ENCODE measurements around the gene FAM98C.

The FAM98C gene

DNA sequence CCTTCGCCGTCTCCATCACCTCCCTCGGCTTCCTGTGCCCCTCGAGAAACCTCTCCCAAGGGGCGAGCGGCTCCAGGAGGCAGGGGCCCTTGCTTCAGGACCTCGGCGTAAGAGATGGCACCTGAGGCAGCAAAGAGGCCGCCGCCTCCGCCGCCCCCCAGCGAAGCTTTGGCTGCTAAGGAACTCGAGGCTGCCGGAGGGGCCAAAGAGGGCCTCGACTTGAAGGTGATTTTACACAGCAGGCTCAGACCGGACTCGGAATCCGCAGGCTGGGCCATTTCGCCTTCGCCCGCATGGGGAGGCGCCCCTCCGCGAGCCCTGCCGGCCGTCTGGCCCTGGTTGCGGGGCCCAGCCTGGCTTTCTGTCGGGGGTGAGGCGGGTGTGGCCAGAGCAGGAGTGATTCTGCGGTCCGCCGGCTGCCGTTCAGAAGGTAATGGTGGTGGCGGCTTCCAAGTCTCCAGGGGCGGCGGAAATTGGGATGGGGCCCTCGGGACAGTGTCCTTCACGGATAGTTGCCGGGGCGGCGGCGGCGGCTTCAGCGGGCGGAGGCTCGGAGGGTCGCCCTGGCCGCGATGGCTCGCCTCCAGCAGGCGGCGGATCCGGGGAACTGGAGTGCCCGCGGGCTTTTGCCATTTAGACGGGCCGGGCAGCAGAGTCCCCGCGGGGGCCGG is 16.5 kb upstream of the FAM98C start:
- Histone ChIP-seq H3K9me3 (no peaks in the 10 kb centered on the region), H3K4me3 (ENCODE audit: low read depth in 1 of 2, low read length in 1 of 2) (peak overlapping the region; percentile 52 to 66), H3K4me1 (ENCODE audit: control insufficient read depth in 1 of 2, insufficient read depth in 1 of 2, low read depth in 1 of 2, low read length in 1 of 2) (peaks cover 24 to 26% of the 10 kb centered on the region in 2 experiments), H3K36me3 (peaks cover 41% of the 10 kb centered on the region), H3K27me3 (peaks cover 68% of the 10 kb centered on the region), H3K27ac (no peak overlapping the region)
- TF ChIP-seq, protein P1, sequence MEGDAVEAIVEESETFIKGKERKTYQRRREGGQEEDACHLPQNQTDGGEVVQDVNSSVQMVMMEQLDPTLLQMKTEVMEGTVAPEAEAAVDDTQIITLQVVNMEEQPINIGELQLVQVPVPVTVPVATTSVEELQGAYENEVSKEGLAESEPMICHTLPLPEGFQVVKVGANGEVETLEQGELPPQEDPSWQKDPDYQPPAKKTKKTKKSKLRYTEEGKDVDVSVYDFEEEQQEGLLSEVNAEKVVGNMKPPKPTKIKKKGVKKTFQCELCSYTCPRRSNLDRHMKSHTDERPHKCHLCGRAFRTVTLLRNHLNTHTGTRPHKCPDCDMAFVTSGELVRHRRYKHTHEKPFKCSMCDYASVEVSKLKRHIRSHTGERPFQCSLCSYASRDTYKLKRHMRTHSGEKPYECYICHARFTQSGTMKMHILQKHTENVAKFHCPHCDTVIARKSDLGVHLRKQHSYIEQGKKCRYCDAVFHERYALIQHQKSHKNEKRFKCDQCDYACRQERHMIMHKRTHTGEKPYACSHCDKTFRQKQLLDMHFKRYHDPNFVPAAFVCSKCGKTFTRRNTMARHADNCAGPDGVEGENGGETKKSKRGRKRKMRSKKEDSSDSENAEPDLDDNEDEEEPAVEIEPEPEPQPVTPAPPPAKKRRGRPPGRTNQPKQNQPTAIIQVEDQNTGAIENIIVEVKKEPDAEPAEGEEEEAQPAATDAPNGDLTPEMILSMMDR (IDR thresholded peaks at IDR 0.05): no peak

DNA sequence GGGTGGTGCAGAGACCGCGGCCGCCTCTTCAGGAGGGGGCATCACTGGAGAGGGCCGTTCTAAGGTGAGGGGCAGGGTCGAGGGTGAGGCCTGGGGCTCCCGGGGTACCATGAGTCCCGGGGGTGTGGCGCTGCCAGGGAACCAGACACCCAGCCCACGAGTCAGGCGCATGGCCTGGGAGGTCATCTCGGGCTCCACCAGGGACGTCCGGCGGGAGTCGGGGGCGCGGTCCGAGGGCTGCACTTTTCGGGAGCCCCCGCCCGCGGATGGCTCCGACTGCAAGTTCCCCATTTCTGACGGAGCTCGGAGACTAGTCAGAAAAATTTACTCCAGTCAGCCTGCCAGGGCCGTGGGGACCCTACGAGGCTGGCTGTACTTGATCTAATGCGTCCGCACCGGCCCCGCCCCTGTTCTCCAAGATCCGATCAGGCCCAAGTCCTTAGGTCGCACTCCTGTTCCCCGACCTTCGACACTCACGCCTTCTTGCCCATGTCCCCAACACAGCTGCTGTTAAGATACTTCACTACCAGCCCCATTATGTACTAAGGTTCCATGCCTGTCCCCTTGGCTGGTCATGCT is 15.8 kb upstream of the FAM98C start:
- Histone ChIP-seq H3K27ac (peak overlapping the region; percentile 59), H3K4me3 (ENCODE audit: low read depth in 1 of 2, low read length in 1 of 2) (peak overlapping the region; percentile 52 to 66), H3K9me3 (no peaks in the 10 kb centered on the region), H3K4me1 (ENCODE audit: control insufficient read depth in 1 of 2, insufficient read depth in 1 of 2, low read depth in 1 of 2, low read length in 1 of 2) (peaks cover 24 to 26% of the 10 kb centered on the region in 2 experiments), H3K27me3 (peaks cover 74% of the 10 kb centered on the region), H3K36me3 (peaks cover 35% of the 10 kb centered on the region)
- TF ChIP-seq, protein P1 (IDR thresholded peaks at IDR 0.05): no peak

DNA sequence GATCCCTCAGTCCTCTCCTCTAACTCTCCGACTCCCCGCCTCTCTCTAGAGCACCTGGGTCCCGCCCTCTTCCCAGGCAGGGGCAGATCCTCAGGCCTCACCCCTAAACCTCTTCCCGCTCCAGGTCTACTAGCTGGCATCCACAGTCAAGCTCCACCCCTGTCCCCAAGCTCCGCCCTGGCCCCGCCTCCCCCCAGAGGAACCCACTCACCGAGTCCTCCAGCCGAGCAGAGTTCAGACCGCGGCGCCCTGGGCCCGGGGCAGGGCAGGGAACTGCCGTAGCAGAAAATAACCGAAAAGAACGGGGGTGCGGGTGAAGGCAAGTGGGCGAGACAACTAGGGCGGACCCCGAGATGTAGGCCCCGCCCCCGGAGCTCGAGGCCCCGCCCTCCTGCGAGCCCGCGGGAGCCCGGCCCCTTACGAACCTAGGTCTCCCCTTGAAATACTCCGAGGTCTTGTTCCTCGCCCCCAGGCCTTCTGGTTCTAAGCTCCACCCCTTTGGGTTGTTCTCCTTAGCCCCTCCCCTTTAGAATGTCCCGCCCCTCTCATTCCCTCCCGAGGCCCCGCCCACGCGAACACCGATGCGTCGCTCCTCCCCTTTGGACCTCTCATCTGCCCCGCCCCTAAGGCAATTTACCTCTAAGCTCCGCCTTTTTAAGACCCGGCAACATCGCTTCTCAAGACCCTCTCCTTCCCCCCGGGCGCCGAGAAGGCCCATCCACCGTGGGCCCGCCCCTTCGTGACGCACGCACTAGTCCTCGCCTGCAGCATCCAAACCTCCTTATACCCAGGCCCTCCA is 15.1 kb upstream of the FAM98C start, which contains the start of gene GGN:
GGN (minus strand) TSS at position 485 of the 799 bp plus-strand sequence. CDS start 773 bp downstream, outside the sequence.
- Histone ChIP-seq H3K27me3 (peaks cover 81% of the 10 kb centered on the region), H3K4me3 (ENCODE audit: low read depth in 1 of 2, low read length in 1 of 2) (peak within 1 kb of the TSS; percentile 52 to 66), H3K36me3 (peaks cover 28% of the 10 kb centered on the region), H3K9me3 (no peaks in the 10 kb centered on the region), H3K4me1 (ENCODE audit: control insufficient read depth in 1 of 2, insufficient read depth in 1 of 2, low read depth in 1 of 2, low read length in 1 of 2) (peaks cover 24 to 26% of the 10 kb centered on the region in 2 experiments), H3K27ac (peak within 1 kb of the TSS; percentile 59)
- TF ChIP-seq, protein P1 (IDR thresholded peaks at IDR 0.05): no peak

DNA sequence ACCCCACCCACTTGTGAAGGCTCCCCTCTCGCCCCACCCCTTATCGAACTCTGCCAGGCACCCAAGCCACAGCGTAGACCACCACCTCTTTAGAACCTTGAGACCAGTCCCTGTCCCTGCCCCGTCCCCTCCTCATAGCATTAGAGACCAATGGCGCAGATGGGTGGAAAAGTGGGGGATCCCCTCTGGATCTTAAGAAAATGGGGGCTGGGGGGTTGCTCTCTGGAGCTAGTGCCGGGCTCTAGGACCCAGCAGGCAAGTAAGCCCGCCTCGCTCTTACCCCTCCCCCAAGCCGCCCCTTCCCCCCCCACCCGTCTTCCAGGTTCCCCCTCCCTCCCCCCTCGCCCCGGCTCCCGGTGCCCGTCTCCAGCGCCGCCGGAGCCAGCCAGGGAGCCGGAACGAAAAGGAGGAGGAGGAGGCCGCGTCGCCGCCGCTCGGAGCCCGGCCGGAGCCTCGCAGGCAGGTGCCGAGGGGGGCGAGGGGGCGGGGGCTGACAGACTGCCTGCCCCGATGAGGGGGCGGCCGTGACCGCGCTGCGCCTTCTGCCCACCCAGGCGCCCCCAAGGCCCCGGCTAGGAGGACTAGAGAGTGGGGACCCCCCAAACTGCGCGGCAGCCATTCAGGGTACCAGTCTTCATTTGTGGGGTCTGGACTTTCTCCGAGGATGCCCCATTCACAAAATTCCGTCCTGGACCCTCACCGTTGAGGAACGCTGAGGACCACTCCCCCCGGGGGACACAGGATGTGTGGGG is 14.4 kb upstream of the FAM98C start, which contains the start of gene SPRED3:
SPRED3 (plus strand) TSS at position 349 of the 752 bp plus-strand sequence. CDS start 1,606 bp downstream, outside the sequence.
- TF ChIP-seq, protein P1 (IDR thresholded peaks at IDR 0.05): no peak
- Histone ChIP-seq H3K9me3 (no peaks in the 10 kb centered on the region), H3K27me3 (peaks cover 89% of the 10 kb centered on the region), H3K36me3 (peaks cover 20% of the 10 kb centered on the region), H3K27ac (peak within 1 kb of the TSS; percentile 59), H3K4me3 (ENCODE audit: low read depth in 1 of 2, low read length in 1 of 2) (peak within 1 kb of the TSS; percentile 52 to 66), H3K4me1 (ENCODE audit: control insufficient read depth in 1 of 2, insufficient read depth in 1 of 2, low read depth in 1 of 2, low read length in 1 of 2) (peaks cover 24 to 26% of the 10 kb centered on the region in 2 experiments)
